GM19351 (cell line): ENCODE measurements around the gene MSRB1.
"Not testable (repeated sequence)": the region's sequence is repeated elsewhere in the genome, so short reads cannot be mapped to it uniquely, and the experiment has no call there.

Source experiments
- ATAC-seq: cut with Tn5 transposase; IDR thresholded peaks from one replicate; pipeline ENCODE4 v1.9.1; 2021; ENCODE audit warnings: mild to moderate bottlenecking, moderate library complexity; ENCODE audit not compliant: unreplicated experiment

The MSRB1 gene

GRCh38 chr16:1962161-1963153, 19.5 kb upstream of the MSRB1 start:
- not testable (repeated sequence) for ATAC-seq

- ATAC-seq: no peak
Measured at GRCh38 chr16:1961651-1962067, 18.7 kb upstream of the MSRB1 start.

- ATAC-seq: no peak
Measured at GRCh38 chr16:1960665-1961630, 17.9 kb upstream of the MSRB1 start.

- peak; percentile 74 for ATAC-seq
Measured at GRCh38 chr16:1959269-1960039, 16.5 kb upstream of the MSRB1 start, which contains the start of gene NDUFB10. Gene NDUFB10, plus strand, starts transcription at chr16:1959538. Its CDS starts 87 bp downstream, at chr16:1959625.

- ATAC-seq: peak; percentile 3
Measured at GRCh38 chr16:1958715-1959268, 15.8 kb upstream of the MSRB1 start.

GRCh38 chr16:1958143-1958491, 15.1 kb upstream of the MSRB1 start:
- not testable (repeated sequence) for ATAC-seq

- not testable (repeated sequence) for ATAC-seq
Measured at GRCh38 chr16:1957434-1958142, 14.6 kb upstream of the MSRB1 start.

- no peak for ATAC-seq
Measured at GRCh38 chr16:1953734-1954133, 10.7 kb upstream of the MSRB1 start.

GRCh38 chr16:1950559-1950958, 7.6 kb upstream of the MSRB1 start:
- ATAC-seq: no peak

GRCh38 chr16:1950047-1950446, 7.0 kb upstream of the MSRB1 start:
- no peak for ATAC-seq

- ATAC-seq: no peak
Measured at GRCh38 chr16:1949507-1949906, 6.5 kb upstream of the MSRB1 start.

GRCh38 chr16:1947369-1947670, 4.3 kb upstream of the MSRB1 start:
- no peak for ATAC-seq

- ATAC-seq: no peak
Measured at GRCh38 chr16:1946495-1947368, 3.7 kb upstream of the MSRB1 start.

- ATAC-seq: no peak
Measured at GRCh38 chr16:1945559-1946391, 2.8 kb upstream of the MSRB1 start.

- ATAC-seq: no peak
Measured at GRCh38 chr16:1944612-1945199, 1.7 kb upstream of the MSRB1 start.

- no peak for ATAC-seq
Measured at GRCh38 chr16:1942047-1942809, 771 bp downstream of the MSRB1 start.
